Measurements from ENCODE around the gene SORCS1. TPM values are rescaled to one million over a fixed set of nuclear protein-coding genes. Genes with fewer than 3 reads are reported as not detected.

SORCS1 gene
- total and polyA plus RNA-seq, 2 of the 13 experiments (the other 11 are each of a cell fraction or from before 2014, with no cell fraction given): not detected

DNA sequence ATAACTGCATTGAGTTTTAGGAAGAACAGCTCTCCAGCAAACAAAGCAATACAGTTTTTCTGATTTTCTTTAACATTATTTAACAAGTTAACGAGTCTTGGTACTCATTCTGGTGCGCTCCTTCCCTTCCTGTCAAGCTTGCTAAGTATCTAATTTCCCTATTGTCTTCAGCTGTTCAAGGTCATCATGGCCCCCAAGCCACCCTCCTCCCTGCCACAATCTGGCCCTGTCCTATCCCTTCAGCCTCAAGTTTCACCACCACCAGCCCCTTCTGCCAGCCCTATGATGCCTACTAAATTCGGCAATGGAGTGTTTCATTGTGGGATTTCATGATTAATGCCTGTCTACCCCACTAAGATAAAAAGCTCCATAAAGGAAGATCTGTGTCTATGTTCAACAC lies 121.0 kb downstream of the SORCS1 start:
- no TSS peak for BruUV-seq (replicated peaks)
- FAIRE-seq (no peak), ATAC-seq (no peak), DNase-seq (ENCODE audit: low spot score) (no peak)
- H3K4me2 ChIP-seq (ENCODE audit: low read depth, low read length): no peak overlapping the region
- H4K20me1 ChIP-seq (ENCODE audit: insufficient read depth, low read length): no peaks in the 10 kb centered on the region
- H3K4me1 ChIP-seq (ENCODE audit: insufficient read depth, low read length): no peaks in the 10 kb centered on the region
- intact Hi-C loops (cut with micrococcal nuclease; ENCODE audit: unreplicated experiment): no loop called here
- CTCF ChIA-PET (ENCODE audit: low intra/inter-chr PET ratio, low total read pairs): no interaction called here
- no peak overlapping the region for H2AFZ ChIP-seq (ENCODE audit: low read length)
- no peak overlapping the region for H3K4me3 ChIP-seq (replicated peaks in 1 of 3; ENCODE audit: insufficient read depth in 1 of 3, low read depth in 2 of 3, low read length in 3 of 3)
- no peaks in the 10 kb centered on the region for H3K36me3 ChIP-seq (replicated peaks in 1 of 2; ENCODE audit: control insufficient read depth in 1 of 2, insufficient read depth in 2 of 2, low read length in 2 of 2)
- no peak overlapping the region for H3K9ac ChIP-seq (ENCODE audit: insufficient read depth, low read depth, low read length)
- H3K27me3 ChIP-seq (ENCODE audit: control insufficient read depth in 1 of 2, insufficient read depth in 2 of 2, low read length in 2 of 2): no peaks in the 10 kb centered on the region
- H3K27ac ChIP-seq (ENCODE audit: extremely low read length, insufficient read depth, low read length): no peak overlapping the region
- in situ Hi-C loops (cut with HindIII; ENCODE audit: extremely low pct_ligation_motif_present, low pct_unique_long_range_greater_than_20kb): no loop called here
- no peaks in the 10 kb centered on the region for H3K79me2 ChIP-seq (ENCODE audit: insufficient read depth, low read length)
- POLR2A ChIA-PET: no interaction called here
- WGBS (ENCODE audit: low lambda C conversion rate): 15% methylated on average over 3 of the region's 3 CpGs
- peaks cover 49% of the 10 kb centered on the region for H3K9me3 ChIP-seq (ENCODE audit: low read length)
- TF ChIP-seq ZNF567 (CRISPR knock-in tag; IDR thresholded peaks at IDR 0.05; ENCODE audit: borderline replicate concordance): no peak
- TF ChIP-seq TEAD2 (CRISPR knock-in tag; IDR thresholded peaks at IDR 0.05): no peak
- TF ChIP-seq, protein P1, sequence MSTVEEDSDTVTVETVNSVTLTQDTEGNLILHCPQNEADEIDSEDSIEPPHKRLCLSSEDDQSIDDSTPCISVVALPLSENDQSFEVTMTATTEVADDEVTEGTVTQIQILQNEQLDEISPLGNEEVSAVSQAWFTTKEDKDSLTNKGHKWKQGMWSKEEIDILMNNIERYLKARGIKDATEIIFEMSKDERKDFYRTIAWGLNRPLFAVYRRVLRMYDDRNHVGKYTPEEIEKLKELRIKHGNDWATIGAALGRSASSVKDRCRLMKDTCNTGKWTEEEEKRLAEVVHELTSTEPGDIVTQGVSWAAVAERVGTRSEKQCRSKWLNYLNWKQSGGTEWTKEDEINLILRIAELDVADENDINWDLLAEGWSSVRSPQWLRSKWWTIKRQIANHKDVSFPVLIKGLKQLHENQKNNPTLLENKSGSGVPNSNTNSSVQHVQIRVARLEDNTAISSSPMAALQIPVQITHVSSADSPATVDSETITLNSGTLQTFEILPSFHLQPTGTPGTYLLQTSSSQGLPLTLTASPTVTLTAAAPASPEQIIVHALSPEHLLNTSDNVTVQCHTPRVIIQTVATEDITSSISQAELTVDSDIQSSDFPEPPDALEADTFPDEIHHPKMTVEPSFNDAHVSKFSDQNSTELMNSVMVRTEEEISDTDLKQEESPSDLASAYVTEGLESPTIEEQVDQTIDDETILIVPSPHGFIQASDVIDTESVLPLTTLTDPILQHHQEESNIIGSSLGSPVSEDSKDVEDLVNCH (CRISPR knock-in tag; IDR thresholded peaks at IDR 0.05): no peak
- no peak for TF ChIP-seq RBAK (CRISPR knock-in tag; IDR thresholded peaks at IDR 0.05)
- TF ChIP-seq, protein P2, sequence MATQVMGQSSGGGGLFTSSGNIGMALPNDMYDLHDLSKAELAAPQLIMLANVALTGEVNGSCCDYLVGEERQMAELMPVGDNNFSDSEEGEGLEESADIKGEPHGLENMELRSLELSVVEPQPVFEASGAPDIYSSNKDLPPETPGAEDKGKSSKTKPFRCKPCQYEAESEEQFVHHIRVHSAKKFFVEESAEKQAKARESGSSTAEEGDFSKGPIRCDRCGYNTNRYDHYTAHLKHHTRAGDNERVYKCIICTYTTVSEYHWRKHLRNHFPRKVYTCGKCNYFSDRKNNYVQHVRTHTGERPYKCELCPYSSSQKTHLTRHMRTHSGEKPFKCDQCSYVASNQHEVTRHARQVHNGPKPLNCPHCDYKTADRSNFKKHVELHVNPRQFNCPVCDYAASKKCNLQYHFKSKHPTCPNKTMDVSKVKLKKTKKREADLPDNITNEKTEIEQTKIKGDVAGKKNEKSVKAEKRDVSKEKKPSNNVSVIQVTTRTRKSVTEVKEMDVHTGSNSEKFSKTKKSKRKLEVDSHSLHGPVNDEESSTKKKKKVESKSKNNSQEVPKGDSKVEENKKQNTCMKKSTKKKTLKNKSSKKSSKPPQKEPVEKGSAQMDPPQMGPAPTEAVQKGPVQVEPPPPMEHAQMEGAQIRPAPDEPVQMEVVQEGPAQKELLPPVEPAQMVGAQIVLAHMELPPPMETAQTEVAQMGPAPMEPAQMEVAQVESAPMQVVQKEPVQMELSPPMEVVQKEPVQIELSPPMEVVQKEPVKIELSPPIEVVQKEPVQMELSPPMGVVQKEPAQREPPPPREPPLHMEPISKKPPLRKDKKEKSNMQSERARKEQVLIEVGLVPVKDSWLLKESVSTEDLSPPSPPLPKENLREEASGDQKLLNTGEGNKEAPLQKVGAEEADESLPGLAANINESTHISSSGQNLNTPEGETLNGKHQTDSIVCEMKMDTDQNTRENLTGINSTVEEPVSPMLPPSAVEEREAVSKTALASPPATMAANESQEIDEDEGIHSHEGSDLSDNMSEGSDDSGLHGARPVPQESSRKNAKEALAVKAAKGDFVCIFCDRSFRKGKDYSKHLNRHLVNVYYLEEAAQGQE (IDR thresholded peaks at IDR 0.05; ENCODE audit: borderline replicate concordance in 1 of 2, low read depth in 1 of 2, low read length in 2 of 2): no peak
- TF ChIP-seq ZNF674 (CRISPR knock-in tag; IDR thresholded peaks at IDR 0.05; ENCODE audit: low read depth): no peak
- TF ChIP-seq HNRNPH1 (optimal IDR thresholded peaks at IDR 0.05; ENCODE audit: low read depth, low read length): no peak
- TF ChIP-seq TFE3 (CRISPR knock-in tag; IDR thresholded peaks at IDR 0.05): no peak
- TF ChIP-seq E2F5 (CRISPR knock-in tag; conservative IDR thresholded peaks at IDR 0.05): no peak
- no peak for TF ChIP-seq ZIK1 (CRISPR knock-in tag; IDR thresholded peaks at IDR 0.05; ENCODE audit: borderline replicate concordance, low read depth)
- no peak for TF ChIP-seq AHR (CRISPR knock-in tag; IDR thresholded peaks at IDR 0.05)
- no peak for TF ChIP-seq IRX3 (CRISPR knock-in tag; IDR thresholded peaks at IDR 0.05; ENCODE audit: borderline replicate concordance, low read depth)
- TF ChIP-seq SRY (CRISPR knock-in tag; IDR thresholded peaks at IDR 0.05): no peak
- TF ChIP-seq ZBTB39 (CRISPR knock-in tag; IDR thresholded peaks at IDR 0.05): no peak
- no peak for TF ChIP-seq ERF (CRISPR knock-in tag; IDR thresholded peaks at IDR 0.05)

All from HepG2 (cell line).